H54 (cell line): ENCODE results near the gene CBX4.
A peak's percentile ranks its signal among the peaks of the same experiment; 100 is the strongest.

Experiments used
- DNase-seq: peaks from one replicate; pipeline ENCODE4 v3.0.0; 2011; ENCODE audit warnings: low spot score, mixed read lengths; ENCODE audit not compliant: insufficient read length
- FAIRE-seq: peaks from 3 replicates; lab custom pipeline; 2011; peaks lifted over from hg19 to GRCh38; lab: Jason Lieb, UNC
- POLR2A ChIP-seq: IDR thresholded peaks from 2 replicates; pipeline ENCODE4 v1.6.1; 2011; ENCODE audit warnings: low read depth, mild to moderate bottlenecking, low read length

Gene CBX4

GRCh38 chr17:79812353-79813258, 26.6 kb downstream of the CBX4 start:
- TF ChIP-seq POLR2A: no peak
- FAIRE-seq (no peak), DNase-seq (no peak)

- FAIRE-seq (no peak), DNase-seq (no peak)
- TF ChIP-seq POLR2A: no peak
These were observed 27.3 kb downstream of the CBX4 start for GRCh38 chr17:79811868-79812352.

- DNase-seq (peak; percentile 94), FAIRE-seq (no peak)
- TF ChIP-seq POLR2A: no peak
These were observed 28.0 kb downstream of the CBX4 start for GRCh38 chr17:79811011-79811867.

GRCh38 chr17:79810130-79811010, 28.9 kb downstream of the CBX4 start:
- FAIRE-seq (no peak), DNase-seq (peak; percentile 91)
- TF ChIP-seq POLR2A: no peak

GRCh38 chr17:79809530-79810129, 29.6 kb downstream of the CBX4 start:
- TF ChIP-seq POLR2A: no peak
- DNase-seq (no peak), FAIRE-seq (no peak)

- DNase-seq (no peak), FAIRE-seq (no peak)
- no peak for TF ChIP-seq POLR2A
These were observed 30.3 kb downstream of the CBX4 start for GRCh38 chr17:79808763-79809529.

GRCh38 chr17:79806863-79807720, 32.1 kb downstream of the CBX4 start:
- no peak for FAIRE-seq
- no peak for TF ChIP-seq POLR2A
- no peak for DNase-seq

- DNase-seq (no peak), FAIRE-seq (no peak)
- no peak for TF ChIP-seq POLR2A
These were observed 32.8 kb downstream of the CBX4 start for GRCh38 chr17:79806446-79806760.

- TF ChIP-seq POLR2A: no peak
- no peak for FAIRE-seq
- DNase-seq: no peak
These were observed 34.2 kb downstream of the CBX4 start for GRCh38 chr17:79804856-79805696.

- no peak for TF ChIP-seq POLR2A
- FAIRE-seq (no peak), DNase-seq (no peak)
These were observed 35.0 kb downstream of the CBX4 start for GRCh38 chr17:79803997-79804855.
